Stimulated activated effector memory CD8-positive, alpha-beta T cell treated with anti-CD3 and anti-CD28 coated beads, Interleukin-12 subunit alpha, Interleukin-12 subunit beta, amount 100 ng/mL, for 72 hours (primary cell): ENCODE results near the gene ADAMTSL1.

Experiments
- ATAC-seq: fragments of 150-1000 bp; cut with Tn5 transposase; 2 replicates; pipeline ENCODE4 v1.10.0; 2021
- DNase-seq, 2 donors: peaks; one replicate each; pipeline ENCODE4 v3.0.0; 2021 to 2022; ENCODE audit warnings: low spot score in 2 of 2
- H3K27ac Mint-ChIP-seq: one replicate; pipeline ENCODE4 v1.8.0; 2022; ENCODE audit warnings: mild to moderate bottlenecking, mixed read lengths
- H3K36me3 Mint-ChIP-seq: one replicate; pipeline ENCODE4 v1.8.0; 2022; ENCODE audit warnings: mild to moderate bottlenecking, mixed read lengths
- H3K4me1 Mint-ChIP-seq: one replicate; pipeline ENCODE4 v1.8.0; 2022; ENCODE audit warnings: mixed read lengths
- H3K4me3 Mint-ChIP-seq: one replicate; pipeline ENCODE4 v1.8.0; 2022; ENCODE audit warnings: mild to moderate bottlenecking, mixed read lengths
- H3K9me3 Mint-ChIP-seq: one replicate; pipeline ENCODE4 v1.8.0; 2022; ENCODE audit warnings: mixed read lengths

ADAMTSL1 gene

GRCh38 chr9:18893046-18893445, 419.1 kb downstream of the ADAMTSL1 start:
- peaks cover 11% of the 10 kb centered on the region for H3K9me3 Mint-ChIP-seq
- H3K4me3 Mint-ChIP-seq = no peak overlapping the region
- no peaks in the 10 kb centered on the region for H3K4me1 Mint-ChIP-seq
- H3K27ac Mint-ChIP-seq = no peak overlapping the region
- H3K36me3 Mint-ChIP-seq = no peaks in the 10 kb centered on the region
- DNase-seq (no peak), ATAC-seq (no peak)

- no peak for ATAC-seq
- Mint-ChIP-seq H3K27ac (no peak overlapping the region), H3K4me3 (no peak overlapping the region), H3K9me3 (peaks cover 14% of the 10 kb centered on the region), H3K36me3 (no peaks in the 10 kb centered on the region), H3K4me1 (no peaks in the 10 kb centered on the region)
- no peak for DNase-seq
Observed at GRCh38 chr9:18893491-18893890, 419.5 kb downstream of the ADAMTSL1 start.

DNA sequence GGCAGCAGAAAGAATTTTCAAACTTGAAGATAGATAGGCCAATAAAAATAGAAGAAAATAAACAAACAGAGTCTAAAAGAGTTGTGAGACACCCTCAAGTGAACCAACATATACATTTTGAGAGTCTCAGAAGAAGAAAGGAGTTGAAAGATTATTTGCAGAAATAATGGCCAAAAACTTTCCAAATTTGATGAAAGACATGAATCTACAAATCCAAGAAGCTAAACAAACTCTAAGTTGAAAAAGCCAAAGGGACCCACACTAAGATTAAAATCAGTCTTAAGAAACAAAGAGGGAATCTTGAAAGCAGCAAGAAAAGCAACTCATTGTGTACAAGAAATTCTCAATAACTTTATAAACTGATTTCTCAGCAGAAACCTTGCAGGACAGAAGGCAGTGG, 422.1 kb downstream of the ADAMTSL1 start:
- no peaks in the 10 kb centered on the region for H3K4me1 Mint-ChIP-seq
- H3K27ac Mint-ChIP-seq = no peak overlapping the region

DNA sequence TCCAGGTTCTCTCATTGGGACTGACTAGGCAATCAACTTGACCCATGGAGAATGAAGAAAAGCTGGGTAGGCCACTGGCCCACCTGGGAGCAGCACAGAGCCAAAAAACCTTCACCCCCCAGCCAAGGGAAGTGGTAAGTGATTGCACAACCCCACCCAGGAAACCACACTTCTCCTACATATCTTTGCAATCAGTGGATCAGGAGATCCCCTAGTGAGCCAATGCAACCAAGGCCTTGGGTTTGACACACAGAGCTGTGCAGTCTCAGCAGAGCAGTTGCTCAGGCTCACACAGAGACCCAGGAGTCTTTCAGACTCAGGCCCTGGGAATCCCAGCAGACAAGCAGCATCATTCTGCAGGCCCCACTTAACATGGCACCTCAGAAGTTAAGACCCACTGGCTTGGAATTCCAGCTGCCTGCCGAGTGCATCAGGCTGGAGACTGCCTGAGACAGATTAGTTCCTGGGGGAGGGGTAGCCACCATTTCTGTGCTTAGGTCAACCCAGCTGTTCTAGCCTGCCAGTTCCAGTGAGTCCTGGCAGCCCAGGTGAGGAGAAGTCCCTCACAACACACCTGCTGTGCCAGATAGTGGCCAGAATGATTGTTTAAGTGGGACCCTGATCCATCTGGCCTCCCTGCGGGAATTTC, 422.7 kb downstream of the ADAMTSL1 start:
- Mint-ChIP-seq H3K36me3 (no peaks in the 10 kb centered on the region), H3K27ac (no peak overlapping the region), H3K4me1 (no peaks in the 10 kb centered on the region), H3K4me3 (no peak overlapping the region), H3K9me3 (peaks cover 17% of the 10 kb centered on the region)
- ATAC-seq (peak; percentile 63), DNase-seq (no peak)

More for the DNA sequence above, 422.1 kb downstream of the ADAMTSL1 start:
- no peak overlapping the region for H3K4me3 Mint-ChIP-seq
- DNase-seq (no peak), ATAC-seq (no peak)
- peaks cover 14% of the 10 kb centered on the region for H3K9me3 Mint-ChIP-seq
- H3K36me3 Mint-ChIP-seq = no peaks in the 10 kb centered on the region

DNA sequence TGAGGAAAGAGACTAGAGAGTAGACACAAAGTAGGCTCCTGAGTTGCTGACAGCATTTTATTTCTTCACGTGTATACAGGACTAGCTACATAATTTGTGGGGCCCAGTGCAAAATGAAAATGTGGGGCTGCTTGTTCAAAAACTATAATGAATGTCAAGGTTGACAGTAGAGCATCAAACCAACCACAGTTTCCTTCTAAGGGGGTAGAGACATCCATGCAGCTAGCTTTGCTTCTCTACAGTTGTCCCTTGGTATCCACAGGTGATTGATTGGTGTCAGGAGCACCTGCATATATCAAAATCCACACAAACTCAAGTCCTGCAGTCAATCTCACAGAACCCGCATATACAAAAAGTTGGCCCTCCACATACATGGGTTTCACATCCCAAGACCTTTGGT, 429.5 kb downstream of the ADAMTSL1 start:
- no peaks in the 10 kb centered on the region for H3K4me1 Mint-ChIP-seq
- DNase-seq = no peak
- no peaks in the 10 kb centered on the region for H3K36me3 Mint-ChIP-seq
- no peak overlapping the region for H3K4me3 Mint-ChIP-seq
- ATAC-seq = no peak
- H3K9me3 Mint-ChIP-seq = peaks cover 11% of the 10 kb centered on the region
- H3K27ac Mint-ChIP-seq = no peak overlapping the region

GRCh38 chr9:18905028-18905882, 431.3 kb downstream of the ADAMTSL1 start:
- no peak for DNase-seq

DNA sequence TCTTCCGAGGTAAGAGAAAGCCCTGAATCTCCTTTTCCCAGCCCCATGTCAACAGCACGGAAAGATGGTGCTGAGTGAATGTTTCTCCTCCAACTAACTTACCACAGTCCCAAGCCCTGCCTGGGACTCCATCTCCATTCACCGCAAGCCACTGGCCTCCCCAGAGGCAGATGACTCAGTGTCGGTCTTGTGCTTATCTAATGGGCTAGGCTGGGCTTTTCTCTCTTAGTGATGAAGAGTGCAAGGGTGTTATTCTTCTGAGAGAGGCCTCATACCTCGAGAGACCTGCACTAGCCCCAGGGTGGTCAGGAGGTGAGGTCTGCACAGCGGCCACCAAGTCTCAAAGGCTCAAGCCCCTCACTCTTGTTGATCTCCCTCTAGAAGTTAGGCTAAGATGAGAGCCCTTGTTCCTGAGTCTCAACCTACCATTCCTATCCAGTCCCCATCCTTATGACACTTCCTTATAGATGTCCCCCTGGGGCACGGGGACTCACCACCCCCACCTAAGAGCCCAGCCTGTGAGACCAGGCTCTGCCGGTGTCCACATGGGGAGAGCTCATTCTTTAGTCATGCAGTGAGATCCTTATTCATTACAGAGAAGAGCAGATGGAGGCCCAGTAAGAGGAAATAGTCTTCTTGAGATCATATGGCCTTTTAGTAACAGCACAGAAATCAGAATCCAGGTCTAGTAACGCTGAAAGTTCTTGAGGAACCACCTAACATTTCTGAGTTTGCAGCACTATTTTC, 432.1 kb downstream of the ADAMTSL1 start:
- no peak for DNase-seq
- Mint-ChIP-seq H3K9me3 (peaks cover 11% of the 10 kb centered on the region), H3K4me3 (no peak overlapping the region), H3K27ac (no peak overlapping the region), H3K36me3 (no peaks in the 10 kb centered on the region), H3K4me1 (no peaks in the 10 kb centered on the region)
- no peak for ATAC-seq

More at GRCh38 chr9:18905028-18905882, 431.3 kb downstream of the ADAMTSL1 start:
- no peak for ATAC-seq
- Mint-ChIP-seq H3K27ac (no peak overlapping the region), H3K4me3 (no peak overlapping the region), H3K36me3 (no peaks in the 10 kb centered on the region), H3K9me3 (peaks cover 11% of the 10 kb centered on the region), H3K4me1 (no peaks in the 10 kb centered on the region)

DNA sequence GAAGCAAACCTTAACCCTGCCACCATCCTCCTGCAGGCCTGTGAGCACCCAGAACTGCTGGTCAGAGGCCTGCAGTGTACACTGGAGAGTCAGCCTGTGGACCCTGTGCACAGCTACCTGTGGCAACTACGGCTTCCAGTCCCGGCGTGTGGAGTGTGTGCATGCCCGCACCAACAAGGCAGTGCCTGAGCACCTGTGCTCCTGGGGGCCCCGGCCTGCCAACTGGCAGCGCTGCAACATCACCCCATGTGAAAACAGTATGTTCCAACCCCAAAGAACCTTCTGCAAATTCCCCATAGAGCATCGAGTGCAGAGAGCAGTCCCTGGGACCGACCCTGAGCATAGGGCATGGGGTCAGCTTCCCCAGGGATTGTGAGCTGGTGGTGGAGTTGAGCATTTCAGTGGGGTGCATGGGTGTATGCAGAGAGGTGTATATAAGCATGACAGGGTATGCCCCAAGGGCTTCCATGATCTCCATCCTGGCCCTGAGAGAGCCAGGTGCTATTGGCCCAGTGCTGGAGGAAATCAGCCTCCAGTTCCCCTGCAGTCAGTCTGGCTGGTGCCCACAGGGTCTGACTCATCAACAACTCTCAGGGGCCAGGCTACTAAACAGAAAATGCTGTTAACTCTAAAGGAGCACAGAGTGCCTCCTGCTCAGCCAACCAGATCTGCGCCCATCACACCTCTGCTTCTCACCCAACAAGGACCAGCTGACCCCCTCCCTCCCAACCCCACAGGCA, 432.9 kb downstream of the ADAMTSL1 start:
- Mint-ChIP-seq H3K36me3 (no peaks in the 10 kb centered on the region), H3K4me3 (no peak overlapping the region), H3K27ac (no peak overlapping the region), H3K9me3 (peaks cover 8% of the 10 kb centered on the region), H3K4me1 (no peaks in the 10 kb centered on the region)
- no peak for DNase-seq
- peak; percentile 38 for ATAC-seq

- Mint-ChIP-seq H3K36me3 (no peaks in the 10 kb centered on the region), H3K9me3 (no peaks in the 10 kb centered on the region), H3K27ac (no peak overlapping the region), H3K4me1 (no peaks in the 10 kb centered on the region), H3K4me3 (no peak overlapping the region)
- no peak for ATAC-seq
- no peak for DNase-seq
Observed at GRCh38 chr9:18907927-18908625, 434.1 kb downstream of the ADAMTSL1 start.

- no peak overlapping the region for H3K4me3 Mint-ChIP-seq
- H3K27ac Mint-ChIP-seq = no peak overlapping the region
- no peaks in the 10 kb centered on the region for H3K4me1 Mint-ChIP-seq
- ATAC-seq = peak; percentile 46
- DNase-seq = no peak
- no peaks in the 10 kb centered on the region for H3K9me3 Mint-ChIP-seq
- no peaks in the 10 kb centered on the region for H3K36me3 Mint-ChIP-seq
Observed at GRCh38 chr9:18909140-18910018, 435.4 kb downstream of the ADAMTSL1 start.

GRCh38 chr9:18910435-18910834, 436.5 kb downstream of the ADAMTSL1 start:
- no peak overlapping the region for H3K4me3 Mint-ChIP-seq
- DNase-seq (no peak), ATAC-seq (no peak)
- H3K9me3 Mint-ChIP-seq = no peaks in the 10 kb centered on the region
- no peaks in the 10 kb centered on the region for H3K4me1 Mint-ChIP-seq
- H3K36me3 Mint-ChIP-seq = no peaks in the 10 kb centered on the region
- no peak overlapping the region for H3K27ac Mint-ChIP-seq

- no peak for DNase-seq
- no peaks in the 10 kb centered on the region for H3K36me3 Mint-ChIP-seq
- no peak overlapping the region for H3K4me3 Mint-ChIP-seq
- no peak for ATAC-seq
- no peaks in the 10 kb centered on the region for H3K9me3 Mint-ChIP-seq
- H3K27ac Mint-ChIP-seq = no peak overlapping the region
- H3K4me1 Mint-ChIP-seq = no peaks in the 10 kb centered on the region
Observed at GRCh38 chr9:18910916-18911315, 437.0 kb downstream of the ADAMTSL1 start.

GRCh38 chr9:18911714-18912342, 437.9 kb downstream of the ADAMTSL1 start:
- no peak for ATAC-seq
- Mint-ChIP-seq H3K36me3 (no peaks in the 10 kb centered on the region), H3K4me3 (no peak overlapping the region), H3K27ac (no peak overlapping the region), H3K4me1 (no peaks in the 10 kb centered on the region), H3K9me3 (no peaks in the 10 kb centered on the region)
- no peak for DNase-seq
